ENCODE results near the gene METTL16. TPM values are rescaled to one million over a fixed set of nuclear protein-coding genes. Genes with fewer than 3 reads are reported as not detected.
A peak's percentile ranks its signal among the peaks of the same experiment; 100 is the strongest.

The METTL16 gene
- total and polyA plus RNA-seq, 5 donors, result 17.7 to 26.5 (median 22.7) TPM

DNA sequence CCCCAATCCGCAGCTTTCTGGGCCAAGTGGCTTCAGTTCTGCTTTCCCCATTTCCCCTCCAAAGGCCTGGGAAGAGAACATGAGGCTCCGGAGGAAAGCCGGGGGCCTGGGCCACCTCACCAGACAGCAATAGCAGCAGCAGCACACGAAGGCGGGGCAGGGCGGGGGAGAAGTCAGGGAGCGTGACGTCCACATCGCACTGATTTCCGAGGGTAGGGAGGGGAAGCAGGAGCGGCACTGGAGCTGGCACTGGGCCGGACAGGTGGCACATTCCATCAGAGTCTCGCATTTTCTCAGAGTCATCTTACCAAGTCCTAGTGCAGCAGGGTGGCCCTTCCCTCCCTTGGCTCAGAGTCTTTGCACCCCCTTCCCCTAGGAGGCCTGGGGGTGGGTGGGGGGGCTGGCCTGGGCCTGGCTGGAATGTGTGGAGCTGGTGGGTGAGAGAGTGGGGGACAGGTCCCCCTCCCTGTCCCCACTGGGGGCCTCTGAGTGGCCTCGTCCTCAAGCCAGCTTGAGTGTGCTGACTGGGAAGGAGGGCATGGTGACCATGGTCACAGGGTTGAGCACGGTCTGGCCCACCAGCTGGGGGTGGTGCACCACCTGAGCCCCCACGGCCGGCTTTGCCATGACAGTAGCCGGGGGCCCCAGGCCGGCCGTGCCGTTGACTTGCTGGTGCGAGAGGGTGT lies 125.1 kb downstream of the METTL16 start:
- DNase-seq, result peak in 1 of 3 donors; percentile 65
- Histone ChIP-seq H3K27me3 (ENCODE audit: control insufficient read depth, insufficient read depth) (no peaks in the 10 kb centered on the region), H3K4me3 (ENCODE audit: low read length) (no peak overlapping the region), H3K4me1 (ENCODE audit: control insufficient read depth, insufficient read depth, low read length) (no peaks in the 10 kb centered on the region), H3K9me3 (ENCODE audit: control insufficient read depth, low read length) (no peaks in the 10 kb centered on the region), H3K27ac (ENCODE audit: low read length) (no peak overlapping the region)
- WGBS, result 84% methylated on average over 22 of the region's 22 CpGs
- intact Hi-C loops (cut with DNase I), result no loop called here
- ATAC-seq, result no peak

DNA sequence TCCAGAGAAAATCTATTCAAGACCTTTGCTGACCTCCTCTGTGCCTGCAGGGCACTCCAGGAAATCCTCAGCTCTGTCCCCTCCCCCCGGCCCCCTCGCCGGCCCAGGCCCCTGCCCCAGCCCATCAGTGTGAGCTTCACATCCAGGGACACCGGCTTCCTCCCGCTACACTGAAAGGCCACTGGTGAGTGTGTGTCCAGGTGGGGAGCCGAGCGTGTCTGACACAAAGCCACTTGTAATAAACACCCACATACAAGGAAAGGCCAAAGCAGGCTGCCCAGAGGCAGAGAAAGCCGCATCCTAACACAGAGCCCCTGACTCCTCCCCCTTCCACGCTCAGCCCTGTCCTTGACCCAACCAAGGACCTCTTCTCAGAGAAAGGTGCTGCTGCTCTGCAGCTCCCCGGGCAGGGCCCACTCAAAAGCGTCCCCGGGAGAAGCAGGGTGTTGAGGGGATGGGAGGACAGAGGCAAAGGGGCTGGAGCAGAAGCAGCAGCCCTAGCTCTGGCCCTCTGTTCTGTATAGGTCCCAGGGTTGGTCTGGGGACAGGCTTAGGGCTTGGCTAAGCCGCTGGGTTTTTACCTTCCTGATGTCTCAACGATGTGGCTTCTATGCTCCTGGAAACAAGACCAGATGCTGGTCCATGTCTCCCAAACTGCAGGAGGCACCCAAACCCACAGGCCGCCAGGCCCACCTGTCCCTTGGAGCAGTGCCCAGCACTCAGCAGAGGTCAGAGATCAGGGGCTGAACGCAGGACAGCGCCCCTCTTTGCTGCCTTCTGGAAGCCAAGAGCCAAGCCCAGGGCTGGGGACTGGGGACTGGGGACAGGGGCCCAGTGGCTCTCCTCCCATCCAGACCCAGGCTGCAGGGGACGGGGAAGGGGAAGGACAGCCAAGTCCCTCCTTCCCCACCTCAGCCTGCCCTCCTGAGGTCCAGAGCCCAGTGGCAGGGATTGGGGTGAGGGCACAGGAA lies 126.2 kb downstream of the METTL16 start:
- Histone ChIP-seq H3K4me1 (ENCODE audit: control insufficient read depth, insufficient read depth, low read length) (no peaks in the 10 kb centered on the region), H3K27ac (ENCODE audit: low read length) (no peak overlapping the region), H3K27me3 (ENCODE audit: control insufficient read depth, insufficient read depth) (no peaks in the 10 kb centered on the region), H3K9me3 (ENCODE audit: control insufficient read depth, low read length) (no peaks in the 10 kb centered on the region), H3K4me3 (ENCODE audit: low read length) (no peak overlapping the region)
- no peak for ATAC-seq
- intact Hi-C loops (cut with DNase I), result no loop called here
- DNase-seq, result no peak
- 69% methylated on average over 18 of the region's 18 CpGs for WGBS

DNA sequence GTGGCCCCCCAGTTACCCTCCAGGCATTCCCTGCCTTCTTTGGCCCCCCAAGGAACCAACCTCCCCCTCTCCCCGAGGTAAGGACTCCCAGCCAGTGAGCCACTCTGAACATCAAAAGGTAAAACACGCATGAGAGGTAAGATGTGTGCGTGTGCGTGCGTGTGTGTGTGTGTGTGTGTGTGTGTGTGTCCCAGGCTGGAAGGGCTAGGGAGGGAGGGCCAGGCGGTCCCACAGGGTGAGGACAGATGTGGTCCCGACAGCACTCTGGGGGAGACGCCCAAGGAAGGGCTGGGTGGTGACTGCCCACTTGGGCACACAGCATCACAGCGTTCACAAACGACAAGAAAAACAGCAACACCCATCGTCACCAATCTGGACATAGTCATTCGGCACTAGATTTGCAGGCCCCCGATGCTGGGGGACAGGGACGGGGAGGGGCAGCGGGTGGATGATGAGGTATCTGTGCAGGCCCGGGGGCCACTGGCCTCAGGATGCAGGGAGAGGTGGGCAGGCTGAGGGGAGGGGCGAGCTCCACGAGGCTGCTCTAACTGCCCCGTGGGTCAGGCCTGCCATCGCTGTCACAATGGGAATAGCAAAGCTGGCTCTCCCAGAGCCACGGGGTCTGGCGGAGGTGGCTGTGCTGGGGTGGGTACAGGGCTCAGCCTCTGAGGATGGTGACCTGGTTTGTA lies 127.1 kb downstream of the METTL16 start:
- Histone ChIP-seq H3K27me3 (ENCODE audit: control insufficient read depth, insufficient read depth) (no peaks in the 10 kb centered on the region), H3K27ac (ENCODE audit: low read length) (no peak overlapping the region), H3K4me3 (ENCODE audit: low read length) (no peak overlapping the region), H3K9me3 (ENCODE audit: control insufficient read depth, low read length) (no peaks in the 10 kb centered on the region), H3K4me1 (ENCODE audit: control insufficient read depth, insufficient read depth, low read length) (no peaks in the 10 kb centered on the region)
- ATAC-seq, result no peak
- WGBS, result 69% methylated on average over 22 of the region's 22 CpGs
- intact Hi-C loops (cut with DNase I), result loop anchor here in 1 of 4 donors (5.0 kb wide), 1 partner anchor 33 kb away; no protein-coding TSS in a partner anchor
- DNase-seq, result no peak

DNA sequence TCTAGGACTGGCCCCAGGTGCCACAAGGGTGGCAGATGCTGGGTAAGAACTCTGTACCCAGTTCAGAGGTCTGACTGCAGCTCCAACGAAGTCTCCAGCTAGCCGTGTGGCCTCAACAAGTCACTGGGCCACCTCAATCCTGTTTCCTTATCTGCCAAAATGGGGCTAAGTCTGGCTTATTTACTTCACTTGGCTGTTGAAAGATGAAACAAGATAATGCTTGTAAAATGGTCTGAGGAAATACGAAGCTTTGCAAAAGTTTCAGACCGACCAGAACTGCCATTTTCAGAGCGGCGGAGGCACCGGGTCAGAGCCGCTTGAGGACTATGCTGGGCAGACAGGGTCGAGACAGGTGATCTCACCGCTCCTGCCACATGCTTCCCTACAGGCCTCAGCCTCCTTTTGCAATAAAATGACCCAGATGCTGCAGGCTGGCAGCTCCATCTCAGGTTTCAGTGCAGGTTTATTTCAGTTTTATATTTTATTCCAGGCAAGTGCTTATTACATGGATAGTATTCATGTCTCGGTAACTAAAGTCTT lies 128.0 kb downstream of the METTL16 start:
- H3K9me3 ChIP-seq (ENCODE audit: control insufficient read depth, low read length), result no peaks in the 10 kb centered on the region
- H3K4me1 ChIP-seq (ENCODE audit: control insufficient read depth, insufficient read depth, low read length), result no peaks in the 10 kb centered on the region
- DNase-seq (no peak), ATAC-seq (no peak)
- WGBS, result 85% methylated on average over 11 of the region's 11 CpGs
- H3K27ac ChIP-seq (ENCODE audit: low read length), result no peak overlapping the region
- no peak overlapping the region for H3K4me3 ChIP-seq (ENCODE audit: low read length)
- intact Hi-C loops (cut with DNase I), result loop anchor here (2.0 to 5.0 kb wide), 3 partner anchors 31 to 34 kb away; no protein-coding TSS in a partner anchor
- no peaks in the 10 kb centered on the region for H3K27me3 ChIP-seq (ENCODE audit: control insufficient read depth, insufficient read depth)

DNA sequence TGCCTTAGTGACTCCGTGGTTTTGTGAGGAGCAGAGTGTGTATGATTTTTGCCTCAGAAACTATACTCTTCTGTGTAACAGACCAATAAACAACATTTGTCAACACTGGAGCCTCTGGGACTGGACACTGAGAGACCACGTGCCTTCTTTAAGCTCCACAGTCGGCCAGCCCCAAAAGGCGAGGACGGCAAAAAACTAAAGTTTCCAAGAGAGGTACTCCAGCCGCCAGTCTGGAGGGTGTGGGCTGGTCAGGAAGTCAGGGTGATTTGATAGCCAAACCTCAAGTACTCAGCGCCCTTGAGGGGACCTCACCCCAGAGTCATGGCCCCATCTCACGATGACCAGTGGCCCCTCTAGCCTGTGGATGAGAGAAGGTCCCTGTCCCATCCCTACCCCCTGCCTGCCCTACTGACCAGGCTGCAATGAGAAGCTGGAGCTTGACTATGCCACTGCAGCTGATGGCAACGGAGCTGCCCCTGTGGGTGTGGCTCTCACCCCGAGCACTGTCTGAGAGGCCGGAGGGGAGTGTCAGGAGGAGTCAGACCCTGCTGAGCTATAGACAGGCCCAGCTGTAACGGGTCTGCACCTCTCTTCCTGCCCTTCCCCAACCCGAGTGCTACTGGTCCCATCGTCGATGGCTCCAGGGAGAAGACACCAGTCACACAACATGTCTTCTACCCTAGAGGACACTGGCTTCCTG lies 130.6 kb downstream of the METTL16 start:
- intact Hi-C loops (cut with DNase I), result loop anchor here in 1 of 4 donors (5.0 kb wide), 1 partner anchor 36 kb away; no protein-coding TSS in a partner anchor
- ATAC-seq (peak in 1 of 2 donors; percentile 9), DNase-seq (no peak)
- H3K9me3 ChIP-seq (ENCODE audit: control insufficient read depth, low read length), result no peaks in the 10 kb centered on the region
- H3K4me3 ChIP-seq (ENCODE audit: low read length), result no peak overlapping the region
- no peaks in the 10 kb centered on the region for H3K4me1 ChIP-seq (ENCODE audit: control insufficient read depth, insufficient read depth, low read length)
- H3K27me3 ChIP-seq (ENCODE audit: control insufficient read depth, insufficient read depth), result no peaks in the 10 kb centered on the region
- no peak overlapping the region for H3K27ac ChIP-seq (ENCODE audit: low read length)
- WGBS, result 70% methylated on average over 15 of the region's 15 CpGs

DNA sequence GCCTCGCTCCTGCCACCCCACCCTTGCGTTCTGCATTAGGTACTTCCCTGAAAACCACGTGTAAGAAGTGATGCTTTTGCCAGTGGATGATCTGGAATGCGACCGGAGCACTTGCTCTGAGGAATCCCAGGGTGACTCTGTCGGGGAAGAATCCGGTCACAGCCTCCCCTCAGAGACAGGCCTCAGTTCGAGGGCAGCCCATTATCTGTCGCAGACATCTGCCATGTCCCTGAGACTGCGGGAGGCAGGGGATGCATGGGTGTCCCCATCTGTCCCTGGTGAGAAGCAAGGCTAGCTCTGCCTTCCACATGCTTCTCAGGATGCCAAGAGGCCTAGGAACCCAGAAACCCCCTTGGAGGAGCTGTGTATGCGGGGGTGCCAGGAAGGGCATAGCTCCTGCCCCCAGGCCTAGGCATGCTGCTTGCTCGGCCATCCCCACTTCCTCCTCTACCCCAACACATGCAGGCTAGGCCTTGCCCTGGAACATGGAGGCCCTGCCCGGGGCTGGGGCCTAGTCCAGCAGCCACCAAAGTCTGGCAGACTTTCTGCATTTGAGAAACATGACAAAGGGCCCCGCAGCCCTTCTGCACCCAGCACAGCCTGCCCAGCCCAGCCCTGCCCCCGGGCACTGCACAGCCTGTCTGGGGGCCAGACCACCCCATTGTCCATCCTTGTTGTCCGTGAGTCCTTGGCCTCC lies 131.3 kb downstream of the METTL16 start:
- Histone ChIP-seq H3K4me3 (ENCODE audit: low read length) (no peak overlapping the region), H3K9me3 (ENCODE audit: control insufficient read depth, low read length) (no peaks in the 10 kb centered on the region), H3K27ac (ENCODE audit: low read length) (no peak overlapping the region), H3K4me1 (ENCODE audit: control insufficient read depth, insufficient read depth, low read length) (no peaks in the 10 kb centered on the region), H3K27me3 (ENCODE audit: control insufficient read depth, insufficient read depth) (no peaks in the 10 kb centered on the region)
- 75% methylated on average over 16 of the region's 16 CpGs for WGBS
- intact Hi-C loops (cut with DNase I), result loop anchor here in 1 of 4 donors (5.0 kb wide), 1 partner anchor 37 kb away; no protein-coding TSS in a partner anchor
- DNase-seq (no peak), ATAC-seq (no peak)

DNA sequence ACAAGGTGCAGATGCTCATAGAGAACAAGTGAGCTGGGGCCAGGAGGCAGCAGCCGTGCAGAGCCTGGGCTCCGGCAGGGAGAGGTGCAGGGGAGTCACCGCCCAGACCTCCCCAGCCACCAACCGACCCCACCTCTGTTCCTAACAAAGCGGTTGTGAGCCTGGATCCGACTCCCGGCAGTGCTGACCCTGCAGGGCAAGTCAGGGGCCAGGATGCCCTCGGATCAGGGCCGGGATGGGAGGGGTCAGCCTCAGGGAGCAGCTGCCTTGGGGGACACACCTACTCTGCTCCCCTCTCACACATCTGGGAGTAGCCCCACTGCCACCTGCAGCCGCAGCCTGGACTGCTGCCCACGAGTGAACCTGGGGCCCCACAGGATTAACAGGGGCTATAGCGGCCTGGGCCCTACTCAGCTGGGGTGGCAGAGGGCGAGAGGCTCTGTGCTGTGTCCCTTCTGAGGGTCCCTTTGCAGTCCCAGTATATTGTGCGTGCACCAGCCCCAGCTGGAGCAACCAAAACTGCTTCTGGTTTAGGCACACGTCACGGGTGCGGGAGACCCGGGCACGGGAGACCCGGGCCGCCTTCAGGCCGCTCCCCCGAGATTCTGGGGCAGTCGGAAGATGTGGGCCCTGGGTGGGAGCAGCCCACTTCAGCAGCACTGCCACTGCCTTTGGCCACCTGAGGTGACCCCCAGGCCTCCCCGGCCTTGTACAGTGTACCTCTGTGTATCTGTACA lies 132.0 kb downstream of the METTL16 start:
- Histone ChIP-seq H3K4me3 (ENCODE audit: low read length) (no peak overlapping the region), H3K9me3 (ENCODE audit: control insufficient read depth, low read length) (no peaks in the 10 kb centered on the region), H3K27me3 (ENCODE audit: control insufficient read depth, insufficient read depth) (no peaks in the 10 kb centered on the region), H3K4me1 (ENCODE audit: control insufficient read depth, insufficient read depth, low read length) (no peaks in the 10 kb centered on the region), H3K27ac (ENCODE audit: low read length) (no peak overlapping the region)
- DNase-seq (no peak), ATAC-seq (no peak)
- WGBS, result 90% methylated on average over 25 of the region's 25 CpGs
- intact Hi-C loops (cut with DNase I), result loop anchor here in 1 of 4 donors (5.0 kb wide), 1 partner anchor 38 kb away; no protein-coding TSS in a partner anchor

DNA sequence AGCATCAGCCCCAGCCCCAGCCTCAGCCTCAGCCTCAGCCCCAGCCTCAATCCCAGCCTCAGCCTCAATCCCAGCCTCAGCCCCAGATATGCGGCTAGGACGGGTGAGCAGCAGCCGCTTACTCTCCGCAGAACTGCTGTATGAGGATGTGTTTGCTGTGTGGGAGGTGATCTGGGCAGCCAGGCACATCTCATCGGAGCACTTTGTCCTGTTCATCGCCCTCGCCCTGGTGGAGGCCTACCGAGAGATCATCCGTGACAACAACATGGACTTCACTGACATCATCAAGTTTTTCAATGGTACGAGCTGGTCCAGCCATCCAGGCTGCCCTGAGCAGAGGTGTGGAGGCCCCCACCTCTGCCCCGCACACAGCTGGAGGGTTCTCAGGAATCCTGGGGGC lies 132.8 kb downstream of the METTL16 start:
- Histone ChIP-seq H3K27me3 (ENCODE audit: control insufficient read depth, insufficient read depth) (no peaks in the 10 kb centered on the region), H3K4me3 (ENCODE audit: low read length) (no peak overlapping the region), H3K27ac (ENCODE audit: low read length) (no peak overlapping the region), H3K4me1 (ENCODE audit: control insufficient read depth, insufficient read depth, low read length) (no peaks in the 10 kb centered on the region), H3K9me3 (ENCODE audit: control insufficient read depth, low read length) (no peaks in the 10 kb centered on the region)
- WGBS, result 85% methylated on average over 11 of the region's 11 CpGs
- DNase-seq, result no peak
- no peak for ATAC-seq
- intact Hi-C loops (cut with DNase I), result no loop called here

DNA sequence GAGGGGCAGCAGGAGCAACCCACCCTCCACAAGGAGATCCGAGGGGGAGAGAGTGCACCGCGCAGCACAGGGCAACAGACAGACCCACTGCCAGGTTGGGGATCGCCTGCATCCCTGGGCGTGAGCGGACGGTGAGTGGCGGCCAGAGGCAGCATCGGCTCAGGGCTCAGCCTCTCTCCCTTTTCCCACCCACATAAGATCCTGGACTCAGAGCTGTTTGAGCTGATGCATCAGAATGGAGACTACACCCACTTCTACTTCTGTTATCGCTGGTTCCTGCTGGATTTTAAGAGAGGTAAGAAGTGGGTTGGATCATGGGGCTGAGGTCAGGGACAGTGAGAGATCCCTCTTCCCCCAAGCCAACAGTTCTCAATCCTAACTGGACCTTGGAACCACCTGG lies 134.0 kb downstream of the METTL16 start:
- ATAC-seq (no peak), DNase-seq (no peak)
- 93% methylated on average over 10 of the region's 10 CpGs for WGBS
- H3K4me1 ChIP-seq (ENCODE audit: control insufficient read depth, insufficient read depth, low read length), result no peaks in the 10 kb centered on the region
- H3K4me3 ChIP-seq (ENCODE audit: low read length), result no peak overlapping the region
- no peaks in the 10 kb centered on the region for H3K9me3 ChIP-seq (ENCODE audit: control insufficient read depth, low read length)
- H3K27ac ChIP-seq (ENCODE audit: low read length), result no peak overlapping the region
- intact Hi-C loops (cut with DNase I), result no loop called here
- H3K27me3 ChIP-seq (ENCODE audit: control insufficient read depth, insufficient read depth), result no peaks in the 10 kb centered on the region

Data from right cardiac atrium (tissue), 5 donors.